ENCODE results near the gene MIEN1. TPM values are rescaled to one million over a fixed set of nuclear protein-coding genes. Genes with fewer than 3 reads are reported as not detected.

MIEN1 gene
- total and polyA plus RNA-seq, 2 of the 13 experiments (the other 11 are each of a cell fraction or from before 2014, with no cell fraction given): 40.6 to 56.6 TPM

GRCh38 chr17:39701784-39702422 is 28.4 kb downstream of the MIEN1 start (continued):
- TF ChIP-seq ELF4 (CRISPR knock-in tag; IDR thresholded peaks at IDR 0.05; ENCODE audit: borderline replicate concordance) (no peak), SP4 (CRISPR knock-in tag; IDR thresholded peaks at IDR 0.05) (no peak), SMC3 (IDR thresholded peaks at IDR 0.05; ENCODE audit: low read length) (no peak), TMF1 (CRISPR knock-in tag; IDR thresholded peaks at IDR 0.05; ENCODE audit: low read depth) (no peak), PHF5A (CRISPR knock-in tag; IDR thresholded peaks at IDR 0.05; ENCODE audit: low read depth, unreplicated experiment) (no peak), NFE2L1 (CRISPR knock-in tag; IDR thresholded peaks at IDR 0.05; ENCODE audit: borderline replicate concordance) (no peak), RARA (CRISPR knock-in tag; IDR thresholded peaks at IDR 0.05) (no peak; the same call in 1 of the 2 replicates), HBP1 (CRISPR knock-in tag; IDR thresholded peaks at IDR 0.05; ENCODE audit: low read depth) (no peak), ZNF251 (CRISPR knock-in tag; IDR thresholded peaks at IDR 0.05) (no peak), ZNF839 (CRISPR knock-in tag; IDR thresholded peaks at IDR 0.05; ENCODE audit: borderline replicate concordance) (no peak), AGO2 (optimal IDR thresholded peaks at IDR 0.05; ENCODE audit: low read depth, low read length) (no peak), KAT8 (CRISPR knock-in tag; IDR thresholded peaks at IDR 0.05) (no peak), GABPA (IDR thresholded peaks at IDR 0.05; ENCODE audit: low read depth, low read length) (no peak), GABPA (CRISPR knock-in tag; IDR thresholded peaks at IDR 0.05; ENCODE audit: low read depth) (no peak), SETDB1 (CRISPR knock-in tag; IDR thresholded peaks at IDR 0.05; ENCODE audit: borderline replicate concordance) (no peak), CAMTA2 (CRISPR knock-in tag; IDR thresholded peaks at IDR 0.05; ENCODE audit: borderline replicate concordance) (no peak), ZSCAN9 (CRISPR knock-in tag; IDR thresholded peaks at IDR 0.05; ENCODE audit: borderline replicate concordance) (no peak), NFATC3 (CRISPR knock-in tag; IDR thresholded peaks at IDR 0.05) (no peak), ZSCAN29 (CRISPR knock-in tag; conservative IDR thresholded peaks at IDR 0.05) (no peak), PHF21A (CRISPR knock-in tag; IDR thresholded peaks at IDR 0.05) (no peak), SRSF4 (IDR thresholded peaks at IDR 0.05; ENCODE audit: low read depth, low read length, poor library complexity, severe bottlenecking) (no peak)
- TF ChIP-seq, protein P1, sequence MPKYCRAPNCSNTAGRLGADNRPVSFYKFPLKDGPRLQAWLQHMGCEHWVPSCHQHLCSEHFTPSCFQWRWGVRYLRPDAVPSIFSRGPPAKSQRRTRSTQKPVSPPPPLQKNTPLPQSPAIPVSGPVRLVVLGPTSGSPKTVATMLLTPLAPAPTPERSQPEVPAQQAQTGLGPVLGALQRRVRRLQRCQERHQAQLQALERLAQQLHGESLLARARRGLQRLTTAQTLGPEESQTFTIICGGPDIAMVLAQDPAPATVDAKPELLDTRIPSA (CRISPR knock-in tag; IDR thresholded peaks at IDR 0.05; ENCODE audit: borderline replicate concordance): no peak
- TF ChIP-seq, protein P2, sequence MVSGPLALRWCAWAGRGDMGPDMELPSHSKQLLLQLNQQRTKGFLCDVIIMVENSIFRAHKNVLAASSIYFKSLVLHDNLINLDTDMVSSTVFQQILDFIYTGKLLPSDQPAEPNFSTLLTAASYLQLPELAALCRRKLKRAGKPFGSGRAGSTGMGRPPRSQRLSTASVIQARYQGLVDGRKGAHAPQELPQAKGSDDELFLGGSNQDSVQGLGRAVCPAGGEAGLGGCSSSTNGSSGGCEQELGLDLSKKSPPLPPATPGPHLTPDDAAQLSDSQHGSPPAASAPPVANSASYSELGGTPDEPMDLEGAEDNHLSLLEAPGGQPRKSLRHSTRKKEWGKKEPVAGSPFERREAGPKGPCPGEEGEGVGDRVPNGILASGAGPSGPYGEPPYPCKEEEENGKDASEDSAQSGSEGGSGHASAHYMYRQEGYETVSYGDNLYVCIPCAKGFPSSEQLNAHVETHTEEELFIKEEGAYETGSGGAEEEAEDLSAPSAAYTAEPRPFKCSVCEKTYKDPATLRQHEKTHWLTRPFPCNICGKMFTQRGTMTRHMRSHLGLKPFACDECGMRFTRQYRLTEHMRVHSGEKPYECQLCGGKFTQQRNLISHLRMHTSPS (CRISPR knock-in tag; IDR thresholded peaks at IDR 0.05; ENCODE audit: low read depth): no peak
- TF ChIP-seq, protein P3, sequence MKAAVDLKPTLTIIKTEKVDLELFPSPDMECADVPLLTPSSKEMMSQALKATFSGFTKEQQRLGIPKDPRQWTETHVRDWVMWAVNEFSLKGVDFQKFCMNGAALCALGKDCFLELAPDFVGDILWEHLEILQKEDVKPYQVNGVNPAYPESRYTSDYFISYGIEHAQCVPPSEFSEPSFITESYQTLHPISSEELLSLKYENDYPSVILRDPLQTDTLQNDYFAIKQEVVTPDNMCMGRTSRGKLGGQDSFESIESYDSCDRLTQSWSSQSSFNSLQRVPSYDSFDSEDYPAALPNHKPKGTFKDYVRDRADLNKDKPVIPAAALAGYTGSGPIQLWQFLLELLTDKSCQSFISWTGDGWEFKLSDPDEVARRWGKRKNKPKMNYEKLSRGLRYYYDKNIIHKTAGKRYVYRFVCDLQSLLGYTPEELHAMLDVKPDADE (CRISPR knock-in tag; IDR thresholded peaks at IDR 0.05): no peak
- TF ChIP-seq, protein P4, sequence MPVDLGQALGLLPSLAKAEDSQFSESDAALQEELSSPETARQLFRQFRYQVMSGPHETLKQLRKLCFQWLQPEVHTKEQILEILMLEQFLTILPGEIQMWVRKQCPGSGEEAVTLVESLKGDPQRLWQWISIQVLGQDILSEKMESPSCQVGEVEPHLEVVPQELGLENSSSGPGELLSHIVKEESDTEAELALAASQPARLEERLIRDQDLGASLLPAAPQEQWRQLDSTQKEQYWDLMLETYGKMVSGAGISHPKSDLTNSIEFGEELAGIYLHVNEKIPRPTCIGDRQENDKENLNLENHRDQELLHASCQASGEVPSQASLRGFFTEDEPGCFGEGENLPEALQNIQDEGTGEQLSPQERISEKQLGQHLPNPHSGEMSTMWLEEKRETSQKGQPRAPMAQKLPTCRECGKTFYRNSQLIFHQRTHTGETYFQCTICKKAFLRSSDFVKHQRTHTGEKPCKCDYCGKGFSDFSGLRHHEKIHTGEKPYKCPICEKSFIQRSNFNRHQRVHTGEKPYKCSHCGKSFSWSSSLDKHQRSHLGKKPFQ (CRISPR knock-in tag; IDR thresholded peaks at IDR 0.05; ENCODE audit: insufficient replicate concordance): no peak

All from HepG2 (cell line).